Left renal pelvis (tissue), 4 donors: ENCODE results near the gene RHEX. TPM values are rescaled to one million over a fixed set of nuclear protein-coding genes. Genes with fewer than 3 reads are reported as not detected.
A peak's percentile ranks its signal among the peaks of the same experiment; 100 is the strongest.
"Not testable (repeated sequence)": the region's sequence is repeated elsewhere in the genome, so short reads cannot be mapped to it uniquely, and the experiment has no call there.

Experiments used
- DNase-seq, 4 donors: peaks; one replicate each; pipeline ENCODE4 v3.0.0-alpha.2; 2013; ENCODE audit warnings: low read depth in 4 of 4, low spot score in 3 of 4
- polyA plus RNA-seq, 4 donors: library from polyadenylated mRNA; unstranded; fragments of 120-200 nt; gene quantifications; one replicate each; pipeline ENCODE4 v1.2.1, GENCODE V29; 2013; ENCODE audit not compliant: insufficient read length in 4 of 4

The RHEX gene
- polyA plus RNA-seq, 4 donors = 0.10 to 6.8 (median 3.0) TPM

DNA sequence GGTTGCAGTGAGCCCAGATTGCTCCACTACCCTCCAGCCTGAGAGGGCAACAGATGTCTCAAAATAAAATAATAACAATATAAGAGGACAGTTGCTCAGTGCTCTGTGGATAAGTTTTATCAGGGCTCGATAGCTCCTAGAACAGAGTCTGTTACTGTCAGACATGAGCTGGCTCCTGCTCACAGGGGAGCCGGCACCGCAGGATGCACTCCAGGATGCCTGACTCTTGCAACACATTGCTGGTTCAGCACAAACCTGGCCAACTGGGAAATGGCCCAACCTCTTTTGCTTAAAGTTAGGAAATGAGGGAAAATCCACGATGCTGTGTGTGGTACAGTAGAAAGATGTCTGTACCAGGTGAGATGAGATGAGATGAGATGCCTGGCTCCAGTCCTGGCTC, 23.5 kb upstream of the RHEX start:
- DNase-seq = no peak

DNA sequence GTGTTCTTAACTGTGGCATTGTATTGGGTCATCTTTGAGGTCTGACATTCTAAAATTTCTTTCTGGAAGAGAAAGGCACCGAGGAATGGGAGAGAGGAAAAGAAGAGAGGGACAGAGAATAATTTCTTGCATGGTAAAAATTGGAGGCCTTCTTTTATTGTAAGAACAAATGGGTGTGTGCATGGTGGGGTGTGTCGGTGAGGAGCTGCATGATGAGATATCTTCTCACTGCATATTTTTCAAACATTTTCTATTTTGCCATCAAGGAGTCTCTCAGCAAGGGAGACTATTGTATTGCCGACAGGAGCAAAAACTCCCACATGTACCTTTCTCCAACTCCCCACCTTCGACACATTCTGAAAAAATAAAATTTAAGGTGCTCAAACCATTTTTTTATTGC, 22.8 kb upstream of the RHEX start:
- no peak for DNase-seq

DNA sequence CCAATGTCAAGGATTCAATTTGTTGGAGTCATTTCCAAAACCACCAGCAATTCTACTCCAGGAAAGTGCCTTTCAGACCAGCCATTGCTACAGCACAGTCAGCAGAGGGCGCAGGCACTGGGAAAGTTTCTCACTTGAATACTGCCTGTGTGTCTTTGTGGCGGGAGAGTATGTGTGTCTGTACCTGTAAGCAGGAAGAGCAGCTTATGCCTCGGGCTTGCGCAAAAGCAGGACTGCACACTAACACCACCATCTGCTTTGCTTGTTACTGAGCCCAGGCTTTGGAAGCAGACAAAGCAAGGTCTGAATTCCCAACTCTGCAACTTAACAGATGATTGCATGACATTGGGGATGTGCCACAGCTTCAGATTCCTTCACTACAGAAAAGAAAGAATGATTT, 22.3 kb upstream of the RHEX start:
- peak in 2 of 4 donors; percentile 36 to 50 for DNase-seq

DNA sequence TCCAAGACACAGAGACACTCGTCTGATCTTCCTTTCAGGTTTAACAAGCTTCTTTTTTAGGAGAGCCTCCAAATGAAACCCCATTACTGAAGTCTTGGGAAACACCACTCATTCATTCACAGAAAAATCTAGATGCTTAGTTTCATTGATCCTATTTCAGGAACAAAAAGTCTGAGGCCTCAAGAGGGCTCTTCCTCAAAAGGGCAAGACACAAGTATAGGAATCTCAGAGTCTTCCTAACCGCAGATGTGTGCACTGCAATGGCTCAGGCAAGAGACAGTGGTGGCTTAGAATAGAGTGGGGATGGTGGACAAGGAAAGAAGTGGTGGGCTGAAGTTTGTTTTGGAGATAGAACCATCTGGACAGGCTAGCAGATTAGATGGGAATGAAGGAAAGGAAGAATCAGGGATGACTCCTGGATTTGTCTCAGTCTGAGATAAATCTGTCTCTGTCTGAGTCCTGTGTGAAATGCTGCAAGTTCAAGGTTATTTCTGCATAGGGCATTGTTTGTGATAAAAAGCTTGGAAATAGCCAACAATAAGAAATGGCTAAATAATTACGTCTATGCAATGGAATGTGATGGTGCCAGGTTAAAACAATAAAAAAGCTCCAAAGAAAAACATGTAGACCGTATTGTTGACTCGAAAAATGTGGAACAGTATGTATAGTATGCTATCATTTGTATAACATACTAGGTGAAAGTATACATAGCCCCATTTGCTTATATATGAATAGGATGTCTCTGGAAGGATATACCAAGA, 20.4 kb upstream of the RHEX start:
- no peak for DNase-seq

DNA sequence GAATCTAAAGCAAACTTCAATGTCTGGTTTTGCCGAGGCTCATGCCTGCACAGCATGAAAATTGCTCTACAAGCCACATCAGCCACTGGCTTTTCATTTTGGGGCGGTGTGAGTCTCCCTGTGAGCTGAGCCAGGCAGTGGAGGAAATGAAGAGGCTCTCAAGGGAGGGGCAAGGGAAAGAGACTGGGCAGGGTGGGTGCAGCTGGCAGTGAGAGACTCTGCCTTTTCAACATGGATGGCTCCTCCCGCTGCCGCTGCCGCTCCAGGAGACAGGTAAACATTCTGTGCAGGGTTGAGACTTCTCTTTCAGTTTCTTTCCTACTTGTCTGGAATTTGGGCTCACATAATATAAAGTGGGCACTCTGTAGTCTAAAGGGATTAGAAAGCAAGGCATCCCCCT, 17.9 kb upstream of the RHEX start:
- no peak for DNase-seq

DNA sequence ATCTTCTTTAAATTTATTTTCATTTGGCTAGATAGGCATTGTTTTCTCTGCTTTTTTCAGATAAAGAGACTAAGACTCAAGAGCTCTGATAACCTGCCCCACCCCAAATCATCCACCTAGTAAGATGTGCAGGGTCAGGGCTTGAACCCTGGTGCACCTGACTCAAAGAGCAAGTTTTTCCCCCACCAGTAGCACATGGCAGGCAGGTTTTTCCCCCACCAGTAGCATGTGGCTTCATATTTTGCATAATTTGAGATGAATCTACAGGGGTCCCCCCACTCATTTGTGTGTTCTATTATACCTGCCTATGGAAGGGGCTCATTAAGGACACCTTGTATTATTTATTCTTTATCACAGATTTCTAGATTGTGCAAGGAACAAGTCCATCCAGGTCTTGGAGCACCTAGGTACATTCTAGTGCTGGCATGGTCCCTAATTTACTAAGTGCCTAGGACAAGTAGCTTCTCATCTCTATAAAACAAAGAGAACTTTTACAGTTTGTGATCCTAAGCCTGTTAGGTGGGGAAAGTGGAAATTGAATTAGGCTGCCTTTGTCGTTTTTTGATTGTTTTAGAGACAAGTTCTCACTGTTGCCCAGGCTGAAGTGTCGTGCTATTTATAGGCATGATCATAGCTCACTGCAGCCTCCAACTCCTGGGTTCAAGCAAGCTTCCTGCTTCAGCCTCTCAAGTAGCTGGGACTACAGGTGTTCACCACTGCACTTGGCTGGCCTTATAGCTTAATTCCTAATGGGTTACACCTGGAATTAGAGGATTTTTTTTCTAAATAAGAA, 16.1 kb upstream of the RHEX start:
- DNase-seq = no peak

DNA sequence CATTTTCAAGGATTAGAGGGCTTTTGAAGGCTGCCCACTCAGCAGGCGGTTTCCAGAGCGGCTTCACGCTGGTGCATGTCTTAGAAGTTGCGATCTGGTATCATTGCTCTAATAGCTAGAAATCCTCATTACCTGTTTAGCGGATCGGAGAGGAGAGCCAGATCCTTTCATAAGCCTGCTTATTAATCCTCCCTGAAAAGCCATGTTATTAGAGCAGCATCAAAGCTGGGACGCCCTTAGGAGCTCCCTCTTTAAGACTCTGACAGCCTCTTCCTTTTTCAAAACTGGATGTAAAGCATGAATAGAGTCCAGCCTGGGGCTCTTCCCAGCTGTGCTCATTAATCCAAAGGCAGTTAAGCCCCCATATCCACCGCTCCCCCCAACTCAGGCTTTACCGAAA, 15.4 kb upstream of the RHEX start:
- no peak for DNase-seq

DNA sequence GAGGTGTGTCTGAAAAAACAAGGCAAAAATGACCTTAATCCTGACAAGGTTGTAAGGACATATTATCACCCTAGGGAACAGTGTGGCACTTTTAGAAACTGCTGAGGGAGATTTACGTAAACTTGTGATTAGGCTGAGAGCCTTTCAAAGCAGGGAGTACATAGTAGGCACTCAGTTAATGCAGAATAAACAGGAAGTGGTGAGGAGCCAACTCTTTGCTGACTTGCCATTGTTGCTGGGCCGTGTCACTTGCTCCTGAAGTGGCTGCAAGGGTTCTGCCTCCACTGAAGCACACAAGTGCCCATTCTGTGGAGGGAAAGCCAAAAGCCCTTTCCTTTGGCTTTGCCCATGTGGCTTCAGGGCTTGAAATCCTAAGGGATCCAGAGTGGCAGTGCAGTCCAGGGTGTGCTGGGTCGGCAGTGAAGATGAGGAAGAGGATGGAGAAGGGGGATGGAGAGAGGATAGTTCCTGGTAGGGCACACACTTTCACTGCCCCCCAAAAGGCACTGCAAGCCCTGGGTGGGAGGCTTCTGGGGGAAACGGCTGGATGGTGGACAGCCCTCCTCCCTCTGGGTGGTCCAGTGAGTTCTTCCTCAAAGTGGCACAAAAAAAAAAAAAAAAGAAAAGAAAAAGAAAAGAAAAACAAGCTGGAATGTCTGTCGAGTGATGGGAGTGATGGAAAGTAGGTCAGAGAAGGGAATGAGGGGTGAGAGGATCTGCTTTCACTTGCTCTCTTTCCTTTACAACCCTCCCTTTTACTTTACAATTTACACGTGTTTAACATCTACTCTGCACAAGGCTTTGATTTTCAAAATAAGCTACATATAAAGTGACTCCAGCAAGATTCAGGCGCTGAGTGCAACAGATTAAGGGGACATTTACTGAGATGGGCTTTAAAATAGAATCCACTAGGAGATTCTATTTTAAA, 13.7 kb upstream of the RHEX start:
- peak in 1 of 4 donors; percentile 45 for DNase-seq

DNA sequence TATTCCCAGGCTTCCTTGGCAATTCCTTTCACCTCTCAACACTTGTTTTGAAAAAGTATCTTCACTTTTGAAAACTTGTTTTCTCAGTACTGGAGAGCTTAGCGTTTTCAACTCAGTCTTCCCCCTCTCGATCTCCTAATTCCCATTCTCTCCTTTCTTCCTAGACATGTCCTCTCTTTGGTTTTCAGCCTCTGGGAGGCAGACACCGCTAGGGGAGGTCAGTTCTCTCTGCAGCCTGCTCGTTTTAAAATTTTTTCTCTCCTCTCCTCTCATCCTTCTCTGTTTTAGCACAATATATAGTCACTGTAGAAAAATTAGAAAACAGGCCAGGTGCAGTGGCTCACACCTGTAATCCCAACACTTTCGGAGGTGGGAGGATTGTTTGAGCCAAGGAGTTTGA, 12.6 kb upstream of the RHEX start:
- no peak for DNase-seq

DNA sequence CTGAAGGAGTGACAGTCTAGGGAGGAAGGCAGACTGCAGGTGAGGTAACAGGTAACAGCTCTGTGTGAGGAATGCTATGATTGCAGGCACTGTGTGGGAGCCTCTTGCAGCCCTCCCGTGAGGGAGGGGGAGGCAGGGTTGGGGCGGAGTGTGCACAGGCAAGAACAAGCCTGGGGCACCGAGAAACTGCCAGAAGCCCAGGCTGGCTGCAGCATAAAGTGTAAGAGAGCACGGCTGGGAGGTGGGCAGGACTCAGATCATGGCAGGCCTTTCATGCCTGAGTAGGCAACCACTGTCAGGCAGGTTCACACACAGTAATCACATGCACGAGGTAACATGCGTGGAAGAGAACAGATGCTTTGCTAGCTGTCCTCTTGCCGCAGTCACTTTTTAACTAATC, 11.3 kb upstream of the RHEX start:
- peak in 2 of 4 donors; percentile 47 to 64 for DNase-seq

DNA sequence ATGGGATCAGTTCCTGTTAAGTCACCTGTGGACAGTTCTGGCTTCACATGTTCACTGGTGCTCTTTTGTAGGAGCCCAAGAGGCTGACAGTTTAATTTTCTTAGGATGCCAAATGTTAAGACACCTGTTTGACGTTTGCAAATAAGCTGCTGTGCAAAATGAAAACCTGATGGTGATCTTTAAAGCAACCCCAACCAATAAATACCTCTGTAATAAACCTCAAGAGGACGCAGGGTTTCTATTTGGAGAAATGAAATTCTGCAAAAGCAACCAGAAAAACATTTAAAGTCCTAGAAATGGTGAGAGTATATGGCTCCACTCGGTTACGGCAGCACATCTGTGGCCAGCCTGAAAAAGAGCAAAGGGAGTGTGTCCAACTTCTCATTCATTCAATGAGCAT, 5.7 kb upstream of the RHEX start:
- DNase-seq = no peak

DNA sequence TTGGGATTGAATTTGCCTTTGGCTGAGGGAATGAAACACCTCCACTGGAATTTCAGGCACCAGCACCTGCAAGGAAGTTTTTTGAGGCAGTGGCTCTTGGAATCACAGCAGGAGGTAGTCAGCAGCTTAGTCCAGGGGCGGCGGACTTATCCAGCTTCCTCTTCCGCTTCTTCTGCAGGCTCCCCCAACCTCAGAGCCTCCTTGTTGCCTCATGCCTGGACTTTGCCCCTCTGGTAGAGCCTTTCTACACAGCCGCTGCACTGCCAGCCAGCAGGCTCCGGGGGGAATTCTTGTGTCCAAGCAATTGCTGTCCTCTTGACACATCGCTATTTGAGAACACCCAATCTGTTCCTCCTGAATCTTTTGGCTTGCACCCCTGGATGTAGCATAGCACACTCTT, 4.4 kb upstream of the RHEX start:
- no peak for DNase-seq

DNA sequence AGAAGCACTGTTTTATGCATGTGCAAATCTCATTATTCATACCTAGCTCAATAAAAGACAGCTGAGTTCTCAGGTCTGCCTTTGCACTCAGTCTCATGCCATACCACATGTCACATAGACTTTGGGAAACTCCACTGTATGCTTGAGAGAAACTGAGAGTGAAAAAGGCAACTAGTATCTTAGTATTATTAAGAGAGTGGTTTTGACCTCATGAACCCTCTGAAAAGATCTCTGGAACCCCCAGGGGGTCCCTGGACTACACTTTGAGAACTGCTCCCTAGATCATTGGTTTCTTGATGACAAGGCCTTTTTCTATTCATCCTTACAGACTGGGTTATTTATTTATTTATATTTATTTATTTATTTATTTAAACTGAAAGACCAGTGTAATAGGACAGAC, 3.7 kb upstream of the RHEX start:
- no peak for DNase-seq

DNA sequence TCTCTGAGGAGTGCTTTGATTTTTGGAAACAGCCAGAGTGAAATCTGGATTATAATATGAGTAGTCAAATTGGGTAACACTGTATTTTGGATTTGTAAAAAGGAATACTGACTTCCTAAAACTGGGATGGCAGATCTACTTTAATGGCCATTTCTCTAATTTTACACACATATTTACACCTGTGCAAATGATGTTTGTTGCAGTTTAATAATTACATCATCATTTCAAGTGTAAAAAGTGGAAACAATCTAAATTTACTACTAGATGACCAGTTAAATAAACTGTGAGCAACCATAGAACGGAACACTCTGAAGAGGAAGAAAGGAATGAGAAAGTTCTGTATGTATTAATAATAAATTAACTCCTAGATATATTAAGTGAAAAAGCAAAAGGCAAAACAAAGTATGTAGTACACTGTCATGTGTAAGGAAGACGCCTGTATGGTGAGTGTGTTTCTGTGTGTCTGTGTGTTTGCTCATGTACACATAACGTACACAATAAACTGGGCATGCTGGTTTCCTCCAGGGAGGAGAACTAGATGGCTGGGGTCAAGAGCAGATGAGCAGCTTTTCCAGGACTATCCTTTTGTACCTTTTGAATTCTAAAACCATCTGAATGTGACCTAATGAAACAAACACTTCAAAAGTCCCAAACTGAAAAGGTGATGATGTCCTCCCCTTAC, 2.9 kb upstream of the RHEX start:
- DNase-seq = no peak

DNA sequence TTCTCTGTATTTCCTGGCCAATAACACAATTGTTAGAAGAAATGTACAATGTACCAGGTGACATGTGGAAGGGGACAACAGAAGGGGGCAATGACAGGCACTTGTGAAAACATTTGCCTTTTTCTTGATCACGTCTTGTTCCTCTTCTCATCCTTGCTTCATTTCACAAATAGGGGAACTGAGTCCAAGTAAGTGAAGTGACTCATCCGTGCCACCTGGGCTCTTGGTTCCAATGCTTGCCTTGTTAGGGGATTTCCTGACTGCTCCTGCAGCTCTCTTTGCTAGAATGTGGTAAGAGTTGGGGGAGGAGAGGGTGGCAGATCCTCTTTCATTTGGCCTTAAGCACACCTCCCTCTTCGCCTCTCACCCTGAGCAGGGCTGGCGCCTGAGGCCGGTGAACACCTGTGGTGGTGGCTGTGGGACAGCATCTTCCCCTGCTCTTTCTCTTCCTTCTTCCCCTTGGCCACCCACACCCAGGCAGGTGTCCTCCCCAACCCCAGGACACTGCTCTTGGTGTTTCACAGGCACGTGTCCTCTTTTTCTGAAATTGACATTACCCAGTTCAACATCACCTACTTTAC, 2.2 kb upstream of the RHEX start:
- no peak for DNase-seq

DNA sequence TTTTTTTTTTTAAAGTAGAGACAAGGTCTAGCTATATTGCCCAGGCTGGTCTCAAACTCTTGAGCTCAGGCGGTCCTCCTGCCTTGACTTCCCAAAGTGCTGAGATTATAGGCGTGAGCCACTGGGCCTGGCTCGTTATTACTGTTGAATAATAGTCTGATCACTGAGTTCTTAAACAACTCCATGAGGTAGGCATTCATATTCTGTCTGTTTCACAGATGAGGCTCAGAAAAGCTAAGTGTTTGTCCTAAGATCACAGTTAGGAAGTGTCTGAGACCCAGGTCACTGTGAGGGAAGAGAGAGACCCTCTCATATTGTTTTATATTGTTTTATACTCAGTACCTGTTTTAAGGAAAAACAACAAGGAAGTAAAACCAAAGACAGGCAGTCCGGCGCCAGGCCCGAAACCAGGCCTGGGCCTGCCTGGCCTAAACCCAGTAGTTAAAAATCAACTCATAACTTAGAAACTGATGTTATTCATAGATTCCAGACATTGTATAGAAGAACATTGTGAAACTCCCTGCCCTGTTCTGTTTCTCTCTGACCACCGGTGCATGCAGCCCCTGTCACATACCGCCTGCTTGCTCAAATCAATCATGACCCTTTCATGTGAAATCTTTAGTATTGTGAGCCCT, 625 bp upstream of the RHEX start:
- not testable (repeated sequence) for DNase-seq

DNA sequence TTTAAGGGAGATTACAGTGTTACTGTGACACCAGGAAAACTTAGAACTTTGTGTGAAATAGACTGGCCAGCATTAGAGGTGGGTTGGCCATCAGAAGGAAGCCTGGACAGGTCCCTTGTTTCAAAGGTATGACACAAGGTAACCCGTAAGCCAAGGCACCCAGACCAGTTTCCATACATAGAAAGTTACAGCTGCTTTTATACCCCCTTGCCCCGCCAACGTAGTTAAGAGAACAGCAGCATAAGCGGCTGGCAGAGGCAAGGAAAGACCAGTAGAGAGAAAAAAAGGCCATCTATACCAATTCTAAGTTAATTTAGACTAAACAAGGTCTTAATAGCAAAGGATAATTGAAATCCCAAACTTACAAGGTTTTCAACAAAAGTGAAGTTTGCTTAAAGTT, 643 bp downstream of the RHEX start:
- DNase-seq = not testable (repeated sequence)

DNA sequence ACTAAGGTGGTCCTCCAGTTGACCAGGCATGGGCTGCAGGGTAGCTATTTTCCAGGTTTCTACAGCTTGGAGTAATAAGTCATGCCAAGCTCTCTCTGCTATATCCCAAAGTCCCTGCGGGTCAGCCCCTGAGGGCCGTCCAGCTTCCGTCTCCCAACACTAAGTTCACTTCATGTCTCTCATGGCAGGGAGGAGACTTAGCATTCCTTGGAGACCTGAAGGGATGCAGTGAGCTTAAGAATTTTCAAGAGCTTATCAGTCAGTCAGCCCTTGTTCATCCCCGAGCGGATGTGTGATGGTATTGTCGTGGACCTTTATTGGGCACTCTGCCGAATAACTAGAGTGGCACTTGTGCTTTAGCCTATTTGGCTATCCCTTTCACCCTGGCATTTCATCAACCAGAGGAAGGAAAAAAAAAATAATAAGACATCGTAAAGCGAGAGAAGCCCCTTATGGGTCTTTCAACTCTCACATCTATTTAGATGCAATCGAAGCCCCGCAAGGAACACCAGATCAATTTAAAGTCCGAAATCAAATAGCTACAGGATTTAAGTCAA, 2.2 kb downstream of the RHEX start:
- DNase-seq = not testable (repeated sequence)

DNA sequence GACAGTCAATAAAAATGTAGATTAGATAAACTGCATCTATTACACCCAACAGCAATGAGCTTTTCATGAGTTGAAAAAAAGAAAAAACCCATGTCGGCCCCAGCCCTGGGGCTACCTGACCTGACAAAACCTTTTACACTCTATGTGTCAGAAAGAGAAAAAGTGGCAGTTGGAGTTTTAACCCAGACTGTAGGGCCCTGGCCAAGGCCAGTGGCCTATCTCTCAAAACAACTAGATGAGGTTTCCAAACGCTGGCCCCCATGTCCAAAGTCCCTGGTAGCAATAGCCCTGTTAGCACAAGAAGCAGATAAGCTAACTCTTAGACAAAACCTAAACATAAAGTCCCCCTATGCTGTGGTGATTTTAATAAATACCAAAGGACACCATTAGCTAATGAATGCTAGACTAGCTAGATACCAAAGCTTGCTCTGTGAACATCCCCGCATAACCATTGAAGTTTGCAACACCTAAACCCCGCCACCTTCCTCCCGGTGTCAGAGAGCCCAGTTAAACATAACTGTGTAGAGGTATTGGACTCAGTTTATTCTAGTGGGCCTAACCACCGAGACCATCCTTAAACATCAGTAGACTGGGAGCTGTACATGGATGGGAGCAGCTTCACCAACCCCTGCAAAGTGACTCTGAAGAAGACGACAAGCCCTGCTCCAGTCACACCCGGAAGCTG, 2.8 kb downstream of the RHEX start:
- DNase-seq = not testable (repeated sequence)
